HUDEP-2 (cell line): ENCODE data around the gene ZCCHC7.
"Not testable (repeated sequence)": the region's sequence is repeated elsewhere in the genome, so short reads cannot be mapped to it uniquely, and the experiment has no call there.

Source experiments
- DNase-seq, 76 experiments: peaks; one replicate each; lab custom pipeline; 2025; ENCODE audit not compliant: unreplicated experiment in 76 of 76; lab: John Stamatoyannopoulos, UW

Gene ZCCHC7

GRCh38 chr9:37167456-37168047 lies 47.2 kb downstream of the ZCCHC7 start:
- no peak for DNase-seq

- DNase-seq, result no peak
These were observed 52.2 kb downstream of the ZCCHC7 start for GRCh38 chr9:37172557-37172956.

- DNase-seq, result no peak
These were observed 53.9 kb downstream of the ZCCHC7 start for GRCh38 chr9:37174247-37174646.

- no peak for DNase-seq
These were observed 58.4 kb downstream of the ZCCHC7 start for GRCh38 chr9:37178742-37179141.

- no peak for DNase-seq
These were observed 59.2 kb downstream of the ZCCHC7 start for GRCh38 chr9:37179576-37179975.

- no peak for DNase-seq
These were observed 59.8 kb downstream of the ZCCHC7 start for GRCh38 chr9:37180138-37180537.

- DNase-seq, result no peak
These were observed 62.3 kb downstream of the ZCCHC7 start for GRCh38 chr9:37182718-37183117.

- DNase-seq, result peak in 1 of 76 experiments; percentile 8
These were observed 64.8 kb downstream of the ZCCHC7 start for GRCh38 chr9:37184905-37185867.

GRCh38 chr9:37187292-37187691 lies 66.9 kb downstream of the ZCCHC7 start:
- DNase-seq, result peak in 1 of 76 experiments; percentile 3

- DNase-seq, result no peak
These were observed 67.5 kb downstream of the ZCCHC7 start for GRCh38 chr9:37187713-37188439.

- DNase-seq, result not testable (repeated sequence)
These were observed 70.4 kb downstream of the ZCCHC7 start for GRCh38 chr9:37190739-37191138.

- DNase-seq, result no peak
These were observed 71.2 kb downstream of the ZCCHC7 start for GRCh38 chr9:37191403-37192089.

- no peak for DNase-seq
These were observed 72.4 kb downstream of the ZCCHC7 start for GRCh38 chr9:37192803-37193202.

GRCh38 chr9:37197158-37198038 lies 77.0 kb downstream of the ZCCHC7 start:
- peak in 69 of 76 experiments; percentile 8 to 87 (median 63) for DNase-seq

- peak in 9 of 76 experiments; percentile 6 to 36 (median 14) for DNase-seq
These were observed 77.8 kb downstream of the ZCCHC7 start for GRCh38 chr9:37198039-37198729.

GRCh38 chr9:37198831-37199230 lies 78.5 kb downstream of the ZCCHC7 start:
- DNase-seq, result no peak

GRCh38 chr9:37200433-37201005 lies 80.1 kb downstream of the ZCCHC7 start:
- DNase-seq, result peak in 21 of 76 experiments; percentile 6 to 61 (median 23)

GRCh38 chr9:37201581-37201980 lies 81.2 kb downstream of the ZCCHC7 start:
- DNase-seq, result no peak

- no peak for DNase-seq
These were observed 81.7 kb downstream of the ZCCHC7 start for GRCh38 chr9:37202091-37202490.
